WTC11 (cell line): ENCODE measurements around the gene PTPRJ. TPM values are rescaled to one million over a fixed set of nuclear protein-coding genes. Genes with fewer than 3 reads are reported as not detected.

ENCODE experiments used
- ATAC-seq: fragments of 200-7000 bp; cut with Tn5 transposase; 2 replicates; pipeline ENCODE4 v1.10.0; 2021; ENCODE audit warnings: mild to moderate bottlenecking, moderate library complexity
- CTCF ChIA-PET: fragments of 300-600 bp; sonication (Branson Sonifier 250); formaldehyde crosslinking; loops from one replicate; lab custom pipeline; 2021; ENCODE audit warnings: antibody characterized with exemption; lab: Charles Lee
- POLR2A ChIA-PET: fragments of 350-600 bp; sonication (Branson Sonifier 250); formaldehyde crosslinking; loops from one replicate; lab custom pipeline; 2021; ENCODE audit warnings: antibody characterized with exemption; lab: Charles Lee
- DNase-seq: peaks from one replicate; pipeline ENCODE4 v3.0.0; 2021; ENCODE audit warnings: low spot score
- H3K27ac Mint-ChIP-seq: 2 replicates; pipeline ENCODE4 v1.8.0; 2021; ENCODE audit warnings: mixed read lengths
- H3K27me3 Mint-ChIP-seq: 2 replicates; pipeline ENCODE4 v1.8.0; 2021; ENCODE audit warnings: low read depth, mild to moderate bottlenecking, moderate library complexity, mixed read lengths
- H3K36me3 Mint-ChIP-seq: 2 replicates; pipeline ENCODE4 v1.8.0; 2021; ENCODE audit warnings: mixed read lengths
- H3K4me1 Mint-ChIP-seq: 2 replicates; pipeline ENCODE4 v1.8.0; 2022; ENCODE audit warnings: mixed read lengths
- H3K4me3 Mint-ChIP-seq: 2 replicates; pipeline ENCODE4 v1.8.0; 2021; ENCODE audit warnings: mild to moderate bottlenecking, moderate library complexity, mixed read lengths
- H3K9me3 Mint-ChIP-seq: 2 replicates; pipeline ENCODE4 v1.8.0; 2021; ENCODE audit warnings: mixed read lengths
- E2F5 ChIP-seq: sonication (generic); formaldehyde crosslinking; IDR thresholded peaks from 2 replicates; pipeline ENCODE4 v1.8.1; 2022; ENCODE audit warnings: mild to moderate bottlenecking, moderate library complexity, missing genetic modification reagents
- EMX1 ChIP-seq: fragments of 250-450 bp; sonication (Bioruptor Pico); IDR thresholded peaks from 2 replicates; pipeline ENCODE4 v1.8.0; 2021; ENCODE audit warnings: mild to moderate bottlenecking
- ERG ChIP-seq: fragments of 250-450 bp; sonication (Bioruptor Pico); IDR thresholded peaks from 2 replicates; pipeline ENCODE4 v1.8.0; 2021; ENCODE audit warnings: mild to moderate bottlenecking
- JUN ChIP-seq: sonication (generic); formaldehyde crosslinking; IDR thresholded peaks from 2 replicates; pipeline ENCODE4 v1.8.0; 2023; ENCODE audit warnings: mild to moderate bottlenecking, missing genetic modification reagents
- MAX ChIP-seq: sonication (generic); formaldehyde crosslinking; IDR thresholded peaks from 2 replicates; pipeline ENCODE4 v1.8.0; 2022; ENCODE audit warnings: mild to moderate bottlenecking, missing genetic modification reagents
- PRDM15 ChIP-seq: sonication (generic); formaldehyde crosslinking; IDR thresholded peaks from 2 replicates; pipeline ENCODE4 v1.8.0; 2022; ENCODE audit warnings: missing genetic modification reagents
- PREB ChIP-seq: sonication (generic); formaldehyde crosslinking; IDR thresholded peaks from 2 replicates; pipeline ENCODE4 v1.8.1; 2022; ENCODE audit warnings: mild to moderate bottlenecking, missing genetic modification reagents, moderate library complexity, borderline replicate concordance
- PRRX2 ChIP-seq: fragments of 250-450 bp; sonication (Bioruptor Pico); IDR thresholded peaks from 2 replicates; pipeline ENCODE4 v1.8.0; 2021; ENCODE audit warnings: mild to moderate bottlenecking
- SOX15 ChIP-seq: fragments of 250-450 bp; sonication (Bioruptor Pico); IDR thresholded peaks from 2 replicates; pipeline ENCODE4 v1.9.0; 2021; ENCODE audit warnings: mild to moderate bottlenecking
- USF1 ChIP-seq: sonication (generic); formaldehyde crosslinking; IDR thresholded peaks from 2 replicates; pipeline ENCODE4 v1.8.0; 2022; ENCODE audit warnings: mild to moderate bottlenecking, missing genetic modification reagents
- ZBTB21 ChIP-seq: sonication (generic); formaldehyde crosslinking; IDR thresholded peaks from 2 replicates; pipeline ENCODE4 v1.8.1; 2023; ENCODE audit warnings: mild to moderate bottlenecking, missing genetic modification reagents, borderline replicate concordance
- ZBTB43 ChIP-seq: sonication (generic); formaldehyde crosslinking; IDR thresholded peaks from 2 replicates; pipeline ENCODE4 v1.8.1; 2023; ENCODE audit warnings: mild to moderate bottlenecking, missing genetic modification reagents
- ZNF281 ChIP-seq: sonication (generic); formaldehyde crosslinking; IDR thresholded peaks from 2 replicates; pipeline ENCODE4 v1.8.0; 2023; ENCODE audit warnings: mild to moderate bottlenecking, missing genetic modification reagents
- ZNF423 ChIP-seq: fragments of 250-450 bp; sonication (Bioruptor Pico); IDR thresholded peaks from 2 replicates; pipeline ENCODE4 v2.1.2; 2022; ENCODE audit warnings: mild to moderate bottlenecking, moderate library complexity
- total RNA-seq: library from RNA; stranded (reverse); gene quantifications from 3 replicates; pipeline ENCODE4 v1.2.3, GENCODE V29; 2021

Gene PTPRJ
- total RNA-seq, 1 experiment from 2014 or later = 19.5 TPM

- TF ChIP-seq PRDM15 (CRISPR knock-in tag) = no peak
Observed at GRCh38 chr11:48037709-48038468, 57.5 kb downstream of the PTPRJ start (continued).

- H3K36me3 Mint-ChIP-seq = no peaks in the 10 kb centered on the region
Observed at GRCh38 chr11:48040830-48041444, 60.6 kb downstream of the PTPRJ start.

GRCh38 chr11:48041877-48042695 is 61.7 kb downstream of the PTPRJ start:
- H3K4me1 Mint-ChIP-seq = peaks cover 25% of the 10 kb centered on the region
- H3K27me3 Mint-ChIP-seq = no peaks in the 10 kb centered on the region
- POLR2A ChIA-PET = no interaction called here
- H3K9me3 Mint-ChIP-seq = no peaks in the 10 kb centered on the region
- H3K27ac Mint-ChIP-seq = no peak overlapping the region
- ATAC-seq (no peak), DNase-seq (no peak)
- CTCF ChIA-PET = no interaction called here
- H3K4me3 Mint-ChIP-seq = no peak overlapping the region
- H3K36me3 Mint-ChIP-seq = no peaks in the 10 kb centered on the region
- TF ChIP-seq ERG (CRISPR knock-in tag) = no peak
- no peak for TF ChIP-seq PRRX2 (CRISPR knock-in tag)
- TF ChIP-seq EMX1 (CRISPR knock-in tag) = no peak
- no peak for TF ChIP-seq USF1
- no peak for TF ChIP-seq SOX15 (CRISPR knock-in tag)
- TF ChIP-seq ZNF423 = no peak
- no peak for TF ChIP-seq MAX
- TF ChIP-seq ZNF281 = no peak
- no peak for TF ChIP-seq JUN
- TF ChIP-seq E2F5 (CRISPR knock-in tag) = no peak

More at GRCh38 chr11:48040830-48041444, 60.6 kb downstream of the PTPRJ start:
- Mint-ChIP-seq H3K4me3 (no peak overlapping the region), H3K4me1 (peaks cover 33% of the 10 kb centered on the region), H3K27me3 (no peaks in the 10 kb centered on the region), H3K27ac (no peak overlapping the region; the same call in 1 of the 2 replicates), H3K9me3 (no peaks in the 10 kb centered on the region)
- no peak for ATAC-seq
- POLR2A ChIA-PET = no interaction called here
- TF ChIP-seq ZBTB21 (CRISPR knock-in tag) (no peak), ZBTB43 (CRISPR knock-in tag) (no peak), PREB (CRISPR knock-in tag) (no peak)
- no peak for DNase-seq
- CTCF ChIA-PET = no interaction called here
